Ectodermal cell (in vitro differentiated cells): Measurements from ENCODE around the gene TRIM56.
"Not testable (repeated sequence)": the region's sequence is repeated elsewhere in the genome, so short reads cannot be mapped to it uniquely, and the experiment has no call there.

Experiments
- H3K27ac ChIP-seq: 2 replicates; pipeline ENCODE4 v1.7.0; 2013; ENCODE audit warnings: mild to moderate bottlenecking, low read depth, low read length; ENCODE audit not compliant: insufficient read depth, poor library complexity, severe bottlenecking
- H3K27me3 ChIP-seq: 2 replicates; pipeline ENCODE4 v1.7.0; 2013; ENCODE audit warnings: mild to moderate bottlenecking, low read length; ENCODE audit not compliant: insufficient read depth, control insufficient read depth, poor library complexity, severe bottlenecking
- H3K36me3 ChIP-seq: one replicate; pipeline ENCODE4 v1.7.0; 2013; ENCODE audit warnings: low read length; ENCODE audit not compliant: control insufficient read depth, insufficient read depth
- H3K4me1 ChIP-seq: one replicate; pipeline ENCODE4 v1.7.0; 2013; ENCODE audit warnings: low read length; ENCODE audit not compliant: control insufficient read depth, insufficient read depth
- H3K4me3 ChIP-seq: 2 replicates; pipeline ENCODE4 v1.7.0; 2013; ENCODE audit warnings: low read depth, low read length, control low read depth; ENCODE audit not compliant: insufficient read depth
- H3K9me3 ChIP-seq: 2 replicates; pipeline ENCODE4 v1.7.0; 2013; ENCODE audit warnings: mild to moderate bottlenecking, low read length, moderate library complexity; ENCODE audit not compliant: control insufficient read depth
- WGBS, 2 experiments: methylation state at CpG; one replicate each; pipeline ENCODE4 v1.1.7; 2013; ENCODE audit warnings: missing lambda C conversion rate in 2 of 2; 5-methylcytosine and 5-hydroxymethylcytosine counted together

TRIM56 gene

GRCh38 chr7:101100858-101101847 is 15.9 kb downstream of the TRIM56 start:
- 93 to 94% methylated on average over 18 of the region's 18 CpGs for WGBS, 2 experiments
- Histone ChIP-seq H3K27ac (peak overlapping the region; percentile 36), H3K9me3 (no peaks in the 10 kb centered on the region), H3K4me3 (no peak overlapping the region), H3K4me1 (peaks cover 12% of the 10 kb centered on the region), H3K36me3 (no peaks in the 10 kb centered on the region), H3K27me3 (no peaks in the 10 kb centered on the region)

- Histone ChIP-seq H3K36me3 (no peaks in the 10 kb centered on the region), H3K4me1 (peaks cover 12% of the 10 kb centered on the region), H3K27me3 (no peaks in the 10 kb centered on the region), H3K4me3 (no peak overlapping the region), H3K27ac (no peak overlapping the region), H3K9me3 (no peaks in the 10 kb centered on the region)
- 88% methylated on average over 6 of the region's 6 CpGs for WGBS, 2 experiments
Observed at GRCh38 chr7:101102026-101102425, 16.7 kb downstream of the TRIM56 start.

GRCh38 chr7:101103701-101104100 is 18.4 kb downstream of the TRIM56 start:
- H3K9me3 ChIP-seq, H3K36me3 ChIP-seq, H3K27me3 ChIP-seq, H3K27ac ChIP-seq, H3K4me3 ChIP-seq: not testable (repeated sequence)
- WGBS, 2 experiments: 87 to 91% methylated on average over 10 of the region's 10 CpGs
- peaks cover 18% of the 10 kb centered on the region for H3K4me1 ChIP-seq

GRCh38 chr7:101104193-101104713 is 19.0 kb downstream of the TRIM56 start:
- WGBS, 2 experiments: 75 to 81% methylated on average over 15 of the region's 15 CpGs
- Histone ChIP-seq H3K4me3 (no peak overlapping the region), H3K27me3 (no peaks in the 10 kb centered on the region), H3K4me1 (peaks cover 18% of the 10 kb centered on the region), H3K9me3 (no peaks in the 10 kb centered on the region), H3K27ac (no peak overlapping the region), H3K36me3 (no peaks in the 10 kb centered on the region)

GRCh38 chr7:101104799-101105198 is 19.5 kb downstream of the TRIM56 start:
- H3K4me1 ChIP-seq: peaks cover 16% of the 10 kb centered on the region
- no peaks in the 10 kb centered on the region for H3K36me3 ChIP-seq
- no peak overlapping the region for H3K27ac ChIP-seq
- H3K27me3 ChIP-seq: no peaks in the 10 kb centered on the region
- no peaks in the 10 kb centered on the region for H3K9me3 ChIP-seq
- no peak overlapping the region for H3K4me3 ChIP-seq
- WGBS, 2 experiments: 92 to 96% methylated on average over 3 of the region's 3 CpGs

- peaks cover 12% of the 10 kb centered on the region for H3K4me1 ChIP-seq
- 91% methylated on average over 5 of the region's 5 CpGs for WGBS, 2 experiments
- H3K36me3 ChIP-seq, H3K9me3 ChIP-seq, H3K27me3 ChIP-seq, H3K27ac ChIP-seq, H3K4me3 ChIP-seq: not testable (repeated sequence)
Observed at GRCh38 chr7:101105248-101105647, 20.0 kb downstream of the TRIM56 start.

- no peaks in the 10 kb centered on the region for H3K9me3 ChIP-seq
- no peak overlapping the region for H3K27ac ChIP-seq
- peaks cover 5% of the 10 kb centered on the region for H3K4me1 ChIP-seq
- no peaks in the 10 kb centered on the region for H3K27me3 ChIP-seq
- H3K4me3 ChIP-seq: no peak overlapping the region
- no peaks in the 10 kb centered on the region for H3K36me3 ChIP-seq
- 93 to 94% methylated on average over 7 of the region's 7 CpGs for WGBS, 2 experiments
Observed at GRCh38 chr7:101106386-101106785, 21.1 kb downstream of the TRIM56 start.

- H3K36me3 ChIP-seq: no peaks in the 10 kb centered on the region
- H3K4me3 ChIP-seq: no peak overlapping the region
- H3K27ac ChIP-seq: no peak overlapping the region
- H3K9me3 ChIP-seq: no peaks in the 10 kb centered on the region
- no peaks in the 10 kb centered on the region for H3K27me3 ChIP-seq
- WGBS, 2 experiments: 82 to 84% methylated on average over 16 of the region's 16 CpGs
- H3K4me1 ChIP-seq: peaks cover 5% of the 10 kb centered on the region
Observed at GRCh38 chr7:101108330-101108857, 23.1 kb downstream of the TRIM56 start.

GRCh38 chr7:101108961-101109360 is 23.7 kb downstream of the TRIM56 start:
- Histone ChIP-seq H3K27ac (no peak overlapping the region), H3K4me1 (peaks cover 5% of the 10 kb centered on the region), H3K36me3 (no peaks in the 10 kb centered on the region), H3K27me3 (no peaks in the 10 kb centered on the region), H3K4me3 (no peak overlapping the region), H3K9me3 (no peaks in the 10 kb centered on the region)
- 89% methylated on average over 7 of the region's 7 CpGs for WGBS, 2 experiments

GRCh38 chr7:101109368-101109767 is 24.1 kb downstream of the TRIM56 start:
- H3K9me3 ChIP-seq: no peaks in the 10 kb centered on the region
- H3K27me3 ChIP-seq: no peaks in the 10 kb centered on the region
- H3K27ac ChIP-seq: no peak overlapping the region
- H3K4me1 ChIP-seq: peaks cover 5% of the 10 kb centered on the region
- no peak overlapping the region for H3K4me3 ChIP-seq
- 90 to 92% methylated on average over 6 of the region's 6 CpGs for WGBS, 2 experiments
- no peaks in the 10 kb centered on the region for H3K36me3 ChIP-seq
